Calu3 (cell line): Measurements from ENCODE around the gene UBD. TPM values are rescaled to one million over a fixed set of nuclear protein-coding genes. Genes with fewer than 3 reads are reported as not detected.

Source experiments
- BruUV-seq: library from RNA; stranded (reverse); fragments of 400-500 nt; replicated peaks from 2 replicates; lab custom pipeline; 2021; lab: Mats Ljungman, UMichigan
- CTCF ChIA-PET: fragments of 300-600 bp; sonication (Branson Sonifier 250); formaldehyde crosslinking; loops from one replicate; lab custom pipeline; 2022; ENCODE audit warnings: antibody characterized with exemption; lab: Charles Lee
- DNase-seq: peaks from one replicate; pipeline ENCODE4 v3.0.0; 2022
- H3K27ac Mint-ChIP-seq: one replicate; pipeline ENCODE4 v1.8.0; 2022; ENCODE audit warnings: mixed read lengths; ENCODE audit not compliant: unreplicated experiment
- H3K27me3 Mint-ChIP-seq: one replicate; pipeline ENCODE4 v1.8.0; 2022; ENCODE audit warnings: mixed read lengths; ENCODE audit not compliant: unreplicated experiment
- H3K36me3 Mint-ChIP-seq: one replicate; pipeline ENCODE4 v1.8.0; 2022; ENCODE audit warnings: mild to moderate bottlenecking, moderate library complexity, mixed read lengths; ENCODE audit not compliant: insufficient read depth, unreplicated experiment
- H3K4me1 Mint-ChIP-seq: one replicate; pipeline ENCODE4 v1.8.0; 2022; ENCODE audit warnings: mild to moderate bottlenecking, low read depth, mixed read lengths; ENCODE audit not compliant: unreplicated experiment
- H3K4me3 Mint-ChIP-seq: one replicate; pipeline ENCODE4 v1.8.0; 2022; ENCODE audit warnings: mild to moderate bottlenecking, low read depth, moderate library complexity, mixed read lengths; ENCODE audit not compliant: unreplicated experiment
- H3K9me3 Mint-ChIP-seq: one replicate; pipeline ENCODE4 v1.8.0; 2022; ENCODE audit warnings: low read depth, mixed read lengths; ENCODE audit not compliant: unreplicated experiment
- CTCF ChIP-seq: fragments of 200-600 bp; IDR thresholded peaks from one replicate; pipeline ENCODE4 v1.8.0; 2022; ENCODE audit warnings: antibody characterized with exemption; ENCODE audit not compliant: unreplicated experiment
- intact Hi-C: fragments of 100-400 bp; cut with micrococcal nuclease; formaldehyde crosslinking; loops from one replicate; pipeline ENCODE4 v1.10.0; 2022; ENCODE audit not compliant: unreplicated experiment
- total RNA-seq: library from RNA; stranded (reverse); gene quantifications from 2 replicates; pipeline ENCODE4 v1.2.3, GENCODE V29; 2022

The UBD gene
- total RNA-seq, 1 experiment from 2014 or later: 82.8 TPM

- H3K36me3 Mint-ChIP-seq: no peaks in the 10 kb centered on the region
- H3K4me3 Mint-ChIP-seq: no peak overlapping the region
- intact Hi-C loops: loop anchor here (10.0 kb wide), 1 partner anchor 95 kb away; the partner anchor contains the start of gene OR12D1
- H3K27ac Mint-ChIP-seq: no peak overlapping the region
- H3K9me3 Mint-ChIP-seq: peaks cover 3% of the 10 kb centered on the region
- BruUV-seq: no TSS peak
- no peak for TF ChIP-seq CTCF
- H3K27me3 Mint-ChIP-seq: no peaks in the 10 kb centered on the region
- peaks cover 1% of the 10 kb centered on the region for H3K4me1 Mint-ChIP-seq
- DNase-seq: no peak
- CTCF ChIA-PET: interaction anchor here (0.6 kb wide), 1 partner anchor 122 kb away, joined by 3 read pairs; no protein-coding TSS in a partner anchor
These were observed 49.3 kb downstream of the UBD start for GRCh38 chr6:29510202-29510601.

- no peaks in the 10 kb centered on the region for H3K27me3 Mint-ChIP-seq
- H3K9me3 Mint-ChIP-seq: peaks cover 4% of the 10 kb centered on the region
- H3K27ac Mint-ChIP-seq: no peak overlapping the region
- H3K36me3 Mint-ChIP-seq: no peaks in the 10 kb centered on the region
- no TSS peak for BruUV-seq
- CTCF ChIA-PET: no interaction called here
- no peak overlapping the region for H3K4me3 Mint-ChIP-seq
- TF ChIP-seq CTCF: no peak
- DNase-seq: no peak
- peaks cover 6% of the 10 kb centered on the region for H3K4me1 Mint-ChIP-seq
- intact Hi-C loops: loop anchor here (10.0 kb wide), 1 partner anchor 95 kb away; the partner anchor contains the start of gene OR12D1
These were observed 49.8 kb downstream of the UBD start for GRCh38 chr6:29509711-29510110.

GRCh38 chr6:29509239-29509638 is 50.3 kb downstream of the UBD start:
- H3K27me3 Mint-ChIP-seq: no peaks in the 10 kb centered on the region
- H3K36me3 Mint-ChIP-seq: no peaks in the 10 kb centered on the region
- no TSS peak for BruUV-seq
- intact Hi-C loops: no loop called here
- no peak for DNase-seq
- H3K4me1 Mint-ChIP-seq: peaks cover 10% of the 10 kb centered on the region
- H3K4me3 Mint-ChIP-seq: no peak overlapping the region
- no peak for TF ChIP-seq CTCF
- H3K27ac Mint-ChIP-seq: no peak overlapping the region
- CTCF ChIA-PET: no interaction called here
- peaks cover 3% of the 10 kb centered on the region for H3K9me3 Mint-ChIP-seq

- H3K4me1 Mint-ChIP-seq: peaks cover 10% of the 10 kb centered on the region
- no TSS peak for BruUV-seq
- TF ChIP-seq CTCF: no peak
- intact Hi-C loops: no loop called here
- H3K36me3 Mint-ChIP-seq: no peaks in the 10 kb centered on the region
- peaks cover 3% of the 10 kb centered on the region for H3K9me3 Mint-ChIP-seq
- no peaks in the 10 kb centered on the region for H3K27me3 Mint-ChIP-seq
- H3K4me3 Mint-ChIP-seq: no peak overlapping the region
- no peak for DNase-seq
- CTCF ChIA-PET: no interaction called here
- H3K27ac Mint-ChIP-seq: no peak overlapping the region
These were observed 52.2 kb downstream of the UBD start for GRCh38 chr6:29507319-29507718.
